ENCODE results near the gene DENND6A.
"Not testable (repeated sequence)": the region's sequence is repeated elsewhere in the genome, so short reads cannot be mapped to it uniquely, and the experiment has no call there.

DENND6A gene

GRCh38 chr3:57717205-57717868 lies 24.5 kb upstream of the DENND6A start:
- TF ChIP-seq CTCF (IDR thresholded peaks at IDR 0.05; ENCODE audit: control insufficient read depth, extremely low read depth, insufficient read depth), result no peak
- no peak for DNase-seq (ENCODE audit: low read depth)
- no peak overlapping the region for H3K4me3 ChIP-seq (ENCODE audit: low read depth, low read length)

GRCh38 chr3:57715686-57716085 lies 22.8 kb upstream of the DENND6A start:
- TF ChIP-seq CTCF (IDR thresholded peaks at IDR 0.05; ENCODE audit: control insufficient read depth, extremely low read depth, insufficient read depth), result no peak
- no peak overlapping the region for H3K4me3 ChIP-seq (ENCODE audit: low read depth, low read length)
- DNase-seq (ENCODE audit: low read depth), result no peak

- TF ChIP-seq CTCF (IDR thresholded peaks at IDR 0.05; ENCODE audit: control insufficient read depth, extremely low read depth, insufficient read depth), result no peak
- peak; percentile 75 for DNase-seq (ENCODE audit: low read depth)
- no peak overlapping the region for H3K4me3 ChIP-seq (ENCODE audit: low read depth, low read length)
These were observed 16.7 kb upstream of the DENND6A start for GRCh38 chr3:57709559-57709958.

- DNase-seq (ENCODE audit: low read depth), result no peak
- H3K4me3 ChIP-seq (ENCODE audit: low read depth, low read length), result no peak overlapping the region
- TF ChIP-seq CTCF (IDR thresholded peaks at IDR 0.05; ENCODE audit: control insufficient read depth, extremely low read depth, insufficient read depth), result no peak
These were observed 16.2 kb upstream of the DENND6A start for GRCh38 chr3:57709031-57709430.

GRCh38 chr3:57706462-57706861 lies 13.6 kb upstream of the DENND6A start:
- no peak overlapping the region for H3K4me3 ChIP-seq (ENCODE audit: low read depth, low read length)
- no peak for TF ChIP-seq CTCF (IDR thresholded peaks at IDR 0.05; ENCODE audit: control insufficient read depth, extremely low read depth, insufficient read depth)
- DNase-seq (ENCODE audit: low read depth), result no peak

GRCh38 chr3:57705351-57705750 lies 12.5 kb upstream of the DENND6A start:
- DNase-seq (ENCODE audit: low read depth); H3K4me3 ChIP-seq (ENCODE audit: low read depth, low read length): not testable (repeated sequence)

- no peak overlapping the region for H3K4me3 ChIP-seq (ENCODE audit: low read depth, low read length)
- no peak for TF ChIP-seq CTCF (IDR thresholded peaks at IDR 0.05; ENCODE audit: control insufficient read depth, extremely low read depth, insufficient read depth)
- DNase-seq (ENCODE audit: low read depth), result no peak
These were observed 8.9 kb upstream of the DENND6A start for GRCh38 chr3:57701781-57702180.

All from LNCaP clone FGC (cell line).